ENCODE results near the gene FLT3.

GRCh38 chr13:28140433-28141125, 40.2 kb upstream of the FLT3 start:
- TF ChIP-seq, protein P1, sequence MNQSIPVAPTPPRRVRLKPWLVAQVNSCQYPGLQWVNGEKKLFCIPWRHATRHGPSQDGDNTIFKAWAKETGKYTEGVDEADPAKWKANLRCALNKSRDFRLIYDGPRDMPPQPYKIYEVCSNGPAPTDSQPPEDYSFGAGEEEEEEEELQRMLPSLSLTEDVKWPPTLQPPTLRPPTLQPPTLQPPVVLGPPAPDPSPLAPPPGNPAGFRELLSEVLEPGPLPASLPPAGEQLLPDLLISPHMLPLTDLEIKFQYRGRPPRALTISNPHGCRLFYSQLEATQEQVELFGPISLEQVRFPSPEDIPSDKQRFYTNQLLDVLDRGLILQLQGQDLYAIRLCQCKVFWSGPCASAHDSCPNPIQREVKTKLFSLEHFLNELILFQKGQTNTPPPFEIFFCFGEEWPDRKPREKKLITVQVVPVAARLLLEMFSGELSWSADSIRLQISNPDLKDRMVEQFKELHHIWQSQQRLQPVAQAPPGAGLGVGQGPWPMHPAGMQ (IDR thresholded peaks at IDR 0.05; ENCODE audit: borderline replicate concordance): no peak
- TF ChIP-seq, protein P2, sequence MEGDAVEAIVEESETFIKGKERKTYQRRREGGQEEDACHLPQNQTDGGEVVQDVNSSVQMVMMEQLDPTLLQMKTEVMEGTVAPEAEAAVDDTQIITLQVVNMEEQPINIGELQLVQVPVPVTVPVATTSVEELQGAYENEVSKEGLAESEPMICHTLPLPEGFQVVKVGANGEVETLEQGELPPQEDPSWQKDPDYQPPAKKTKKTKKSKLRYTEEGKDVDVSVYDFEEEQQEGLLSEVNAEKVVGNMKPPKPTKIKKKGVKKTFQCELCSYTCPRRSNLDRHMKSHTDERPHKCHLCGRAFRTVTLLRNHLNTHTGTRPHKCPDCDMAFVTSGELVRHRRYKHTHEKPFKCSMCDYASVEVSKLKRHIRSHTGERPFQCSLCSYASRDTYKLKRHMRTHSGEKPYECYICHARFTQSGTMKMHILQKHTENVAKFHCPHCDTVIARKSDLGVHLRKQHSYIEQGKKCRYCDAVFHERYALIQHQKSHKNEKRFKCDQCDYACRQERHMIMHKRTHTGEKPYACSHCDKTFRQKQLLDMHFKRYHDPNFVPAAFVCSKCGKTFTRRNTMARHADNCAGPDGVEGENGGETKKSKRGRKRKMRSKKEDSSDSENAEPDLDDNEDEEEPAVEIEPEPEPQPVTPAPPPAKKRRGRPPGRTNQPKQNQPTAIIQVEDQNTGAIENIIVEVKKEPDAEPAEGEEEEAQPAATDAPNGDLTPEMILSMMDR (IDR thresholded peaks at IDR 0.05 in 2 of 3, conservative IDR thresholded peaks at IDR 0.05 in 1 of 3; ENCODE audit: control insufficient read depth in 2 of 3, extremely low read depth in 1 of 3, insufficient read depth in 1 of 3, low read depth in 3 of 3, low read length in 3 of 3): no peak
- TF ChIP-seq TCF12 (IDR thresholded peaks at IDR 0.05; ENCODE audit: low read depth, low read length) (no peak), RELA (IDR thresholded peaks at IDR 0.05; ENCODE audit: borderline replicate concordance, partially characterized antibody) (no peak), EZH2 (IDR thresholded peaks at IDR 0.05; ENCODE audit: borderline replicate concordance, control insufficient read depth, low read depth, low read length) (no peak), CHD1 (IDR thresholded peaks at IDR 0.05; ENCODE audit: low read depth, low read length) (no peak), CBFB (IDR thresholded peaks at IDR 0.05; ENCODE audit: low read depth) (no peak), RAD21 (IDR thresholded peaks at IDR 0.05; ENCODE audit: insufficient read depth, low read depth, low read length) (no peak), POLR2A (IDR thresholded peaks at IDR 0.05; ENCODE audit: low read depth, low read length) (no peak), HDAC2 (IDR thresholded peaks at IDR 0.05) (no peak), POLR2AphosphoS5 (IDR thresholded peaks at IDR 0.05; ENCODE audit: low read length) (no peak), MEF2B (IDR thresholded peaks at IDR 0.05; ENCODE audit: partially characterized antibody, poor library complexity, severe bottlenecking) (no peak)
